Measurements from ENCODE around the gene RARB.

Gene RARB

GRCh38 chr3:25423780-25424588 is 4.1 kb upstream of the RARB start:
- no peak for DNase-seq (ENCODE audit: low read depth)

- DNase-seq (ENCODE audit: low read depth): no peak
These were observed 3.4 kb upstream of the RARB start for GRCh38 chr3:25424614-25425013.

- no peak for DNase-seq (ENCODE audit: low read depth)
These were observed 1.7 kb upstream of the RARB start for GRCh38 chr3:25426408-25426807.

GRCh38 chr3:25427155-25427554 is 908 bp upstream of the RARB start:
- no peak for DNase-seq (ENCODE audit: low read depth)

GRCh38 chr3:25427563-25427941 is 511 bp upstream of the RARB start:
- DNase-seq (ENCODE audit: low read depth): no peak

- DNase-seq (ENCODE audit: low read depth): no peak
These were observed 799 bp downstream of the RARB start for GRCh38 chr3:25428789-25429335.

GRCh38 chr3:25429361-25430286 is 1.6 kb downstream of the RARB start:
- DNase-seq (ENCODE audit: low read depth): no peak

GRCh38 chr3:25430287-25430934 is 2.3 kb downstream of the RARB start:
- DNase-seq (ENCODE audit: low read depth): no peak

GRCh38 chr3:25430935-25431770 is 3.1 kb downstream of the RARB start:
- DNase-seq (ENCODE audit: low read depth): no peak

GRCh38 chr3:25432176-25432720 is 4.2 kb downstream of the RARB start:
- DNase-seq (ENCODE audit: low read depth): no peak

GRCh38 chr3:25433106-25433505 is 5.0 kb downstream of the RARB start:
- no peak for DNase-seq (ENCODE audit: low read depth)

GRCh38 chr3:25433868-25434267 is 5.8 kb downstream of the RARB start:
- DNase-seq (ENCODE audit: low read depth): no peak

GRCh38 chr3:25437953-25438352 is 9.9 kb downstream of the RARB start:
- DNase-seq (ENCODE audit: low read depth): no peak

- DNase-seq (ENCODE audit: low read depth): no peak
These were observed 10.9 kb downstream of the RARB start for GRCh38 chr3:25438791-25439555.

GRCh38 chr3:25441234-25441856 is 13.3 kb downstream of the RARB start:
- no peak for DNase-seq (ENCODE audit: low read depth)

- no peak for DNase-seq (ENCODE audit: low read depth)
These were observed 14.4 kb downstream of the RARB start for GRCh38 chr3:25442486-25442885.

GRCh38 chr3:25444273-25444672 is 16.2 kb downstream of the RARB start:
- DNase-seq (ENCODE audit: low read depth): no peak

GRCh38 chr3:25445731-25446130 is 17.7 kb downstream of the RARB start:
- DNase-seq (ENCODE audit: low read depth): no peak

GRCh38 chr3:25447285-25447684 is 19.2 kb downstream of the RARB start:
- no peak for DNase-seq (ENCODE audit: low read depth)

- no peak for DNase-seq (ENCODE audit: low read depth)
These were observed 19.9 kb downstream of the RARB start for GRCh38 chr3:25447925-25448324.

All from stimulated activated CD8-positive, alpha-beta memory T cell treated with anti-CD3 and anti-CD28 coated beads, Interleukin-15, amount 100 ng/mL, for 1 hour (primary cell).